OCI-LY1 (cell line): ENCODE results near the gene MFSD2B.

Experiments used
- H2AFZ ChIP-seq: fragments of 200-600 bp; sonication (generic), shearing (Covaris generic); 2 replicates; pipeline ENCODE4 v1.6.0; 2014; ENCODE audit warnings: antibody characterized with exemption, mild to moderate bottlenecking, low read length
- H3F3A ChIP-seq: fragments of 200-600 bp; sonication (generic), shearing (Covaris generic); 2 replicates; pipeline ENCODE4 v1.6.0; 2014; ENCODE audit warnings: mild to moderate bottlenecking, antibody characterized with exemption, low read length, moderate library complexity; ENCODE audit not compliant: insufficient read depth
- H3K27ac ChIP-seq: fragments of 200-600 bp; sonication (generic); 2 replicates; pipeline ENCODE4 v1.5.1; 2014; ENCODE audit warnings: low read length, mixed run types, mild to moderate bottlenecking, low read depth; ENCODE audit not compliant: poor library complexity, severe bottlenecking
- H3K27me3 ChIP-seq: fragments of 200-600 bp; sonication (generic); 2 replicates; pipeline ENCODE4 v1.6.0; 2014; ENCODE audit warnings: antibody characterized with exemption, mild to moderate bottlenecking, low read length, moderate library complexity; ENCODE audit not compliant: insufficient read depth
- H3K36me3 ChIP-seq: fragments of 200-600 bp; sonication (generic); 2 replicates; pipeline ENCODE4 v1.6.1; 2014; ENCODE audit warnings: mild to moderate bottlenecking, antibody characterized with exemption, low read length, moderate library complexity, mixed read lengths; ENCODE audit not compliant: insufficient read depth
- H3K4me1 ChIP-seq: fragments of 200-600 bp; sonication (generic); 2 replicates; pipeline ENCODE4 v1.5.1; 2014; ENCODE audit warnings: mild to moderate bottlenecking, low read length, moderate library complexity; ENCODE audit not compliant: insufficient read depth, severe bottlenecking
- H3K4me2 ChIP-seq: fragments of 200-600 bp; sonication (generic), shearing (Covaris generic); 2 replicates; pipeline ENCODE4 v1.6.1; 2014; ENCODE audit warnings: low read length
- H3K4me3 ChIP-seq: fragments of 200-600 bp; sonication (generic); 2 replicates; pipeline ENCODE4 v1.5.1; 2014; ENCODE audit warnings: low read length, low read depth, mild to moderate bottlenecking, mixed read lengths; ENCODE audit not compliant: poor library complexity, severe bottlenecking
- H3K79me2 ChIP-seq: fragments of 200-600 bp; shearing (Covaris generic); 2 replicates; pipeline ENCODE4 v1.6.1; 2016; ENCODE audit warnings: mixed run types, low read length, mixed read lengths; ENCODE audit not compliant: insufficient read depth
- H3K9ac ChIP-seq: fragments of 200-600 bp; sonication (generic), shearing (Covaris generic); 2 replicates; pipeline ENCODE4 v1.6.1; 2014; ENCODE audit warnings: mild to moderate bottlenecking, low read length, mixed read lengths
- H3K9me2 ChIP-seq: fragments of 200-600 bp; sonication (generic), shearing (Covaris generic); 2 replicates; pipeline ENCODE4 v1.6.1; 2014; ENCODE audit warnings: low read depth, mild to moderate bottlenecking, low read length, mixed read lengths
- H3K9me3 ChIP-seq: fragments of 200-600 bp; shearing (Covaris generic); 2 replicates; pipeline ENCODE4 v1.6.1; 2014; ENCODE audit warnings: low read length, mixed read lengths
- H4K20me1 ChIP-seq: fragments of 200-600 bp; sonication (generic), shearing (Covaris generic); 2 replicates; pipeline ENCODE4 v1.6.0; 2016; ENCODE audit warnings: mild to moderate bottlenecking, low read length; ENCODE audit not compliant: insufficient read depth
- EZH2 ChIP-seq: fragments of 200-600 bp; sonication (generic), shearing (Covaris generic); IDR thresholded peaks from 2 replicates; pipeline ENCODE4 v1.8.0; 2017; ENCODE audit warnings: borderline replicate concordance, mixed run types, mild to moderate bottlenecking, antibody characterized with exemption, low read length, moderate library complexity, mixed read lengths
- TF ChIP-seq, protein P1 (sequence below): fragments of 200-600 bp; sonication (generic), shearing (Covaris generic); IDR thresholded peaks from 2 replicates; pipeline ENCODE4 v1.5.1; 2017; ENCODE audit warnings: mild to moderate bottlenecking, antibody characterized with exemption, low read length, moderate library complexity, mixed read lengths

MFSD2B gene

DNA sequence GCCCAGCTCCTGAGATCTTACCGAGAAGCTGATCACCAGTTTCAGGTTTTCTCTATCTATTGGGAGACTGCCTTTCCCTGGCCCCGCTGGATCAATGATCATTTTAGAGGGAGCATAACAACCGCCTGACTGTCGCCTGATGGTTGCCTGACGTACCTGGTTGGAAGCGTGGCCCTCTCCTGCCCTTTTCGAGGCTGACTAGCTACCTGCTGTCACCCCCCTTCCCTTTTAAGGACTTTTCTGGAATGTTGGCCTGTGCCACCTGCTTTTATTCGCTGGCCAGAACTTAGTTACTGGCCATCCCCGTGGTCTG lies 562 bp upstream of the MFSD2B start:
- Histone ChIP-seq H2AFZ (no peak overlapping the region), H3K4me2 (no peak overlapping the region), H3K27ac (no peak overlapping the region), H3F3A (no peaks in the 10 kb centered on the region), H4K20me1 (no peaks in the 10 kb centered on the region), H3K9me2 (no peaks in the 10 kb centered on the region), H3K36me3 (no peaks in the 10 kb centered on the region), H3K9ac (no peak overlapping the region), H3K4me1 (no peaks in the 10 kb centered on the region), H3K79me2 (no peaks in the 10 kb centered on the region), H3K27me3 (peaks cover 3% of the 10 kb centered on the region; the same call in 1 of the 2 replicates), H3K9me3 (no peaks in the 10 kb centered on the region), H3K4me3 (no peak overlapping the region)
- TF ChIP-seq, protein P1, sequence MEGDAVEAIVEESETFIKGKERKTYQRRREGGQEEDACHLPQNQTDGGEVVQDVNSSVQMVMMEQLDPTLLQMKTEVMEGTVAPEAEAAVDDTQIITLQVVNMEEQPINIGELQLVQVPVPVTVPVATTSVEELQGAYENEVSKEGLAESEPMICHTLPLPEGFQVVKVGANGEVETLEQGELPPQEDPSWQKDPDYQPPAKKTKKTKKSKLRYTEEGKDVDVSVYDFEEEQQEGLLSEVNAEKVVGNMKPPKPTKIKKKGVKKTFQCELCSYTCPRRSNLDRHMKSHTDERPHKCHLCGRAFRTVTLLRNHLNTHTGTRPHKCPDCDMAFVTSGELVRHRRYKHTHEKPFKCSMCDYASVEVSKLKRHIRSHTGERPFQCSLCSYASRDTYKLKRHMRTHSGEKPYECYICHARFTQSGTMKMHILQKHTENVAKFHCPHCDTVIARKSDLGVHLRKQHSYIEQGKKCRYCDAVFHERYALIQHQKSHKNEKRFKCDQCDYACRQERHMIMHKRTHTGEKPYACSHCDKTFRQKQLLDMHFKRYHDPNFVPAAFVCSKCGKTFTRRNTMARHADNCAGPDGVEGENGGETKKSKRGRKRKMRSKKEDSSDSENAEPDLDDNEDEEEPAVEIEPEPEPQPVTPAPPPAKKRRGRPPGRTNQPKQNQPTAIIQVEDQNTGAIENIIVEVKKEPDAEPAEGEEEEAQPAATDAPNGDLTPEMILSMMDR, result no peak
- TF ChIP-seq EZH2, result no peak

DNA sequence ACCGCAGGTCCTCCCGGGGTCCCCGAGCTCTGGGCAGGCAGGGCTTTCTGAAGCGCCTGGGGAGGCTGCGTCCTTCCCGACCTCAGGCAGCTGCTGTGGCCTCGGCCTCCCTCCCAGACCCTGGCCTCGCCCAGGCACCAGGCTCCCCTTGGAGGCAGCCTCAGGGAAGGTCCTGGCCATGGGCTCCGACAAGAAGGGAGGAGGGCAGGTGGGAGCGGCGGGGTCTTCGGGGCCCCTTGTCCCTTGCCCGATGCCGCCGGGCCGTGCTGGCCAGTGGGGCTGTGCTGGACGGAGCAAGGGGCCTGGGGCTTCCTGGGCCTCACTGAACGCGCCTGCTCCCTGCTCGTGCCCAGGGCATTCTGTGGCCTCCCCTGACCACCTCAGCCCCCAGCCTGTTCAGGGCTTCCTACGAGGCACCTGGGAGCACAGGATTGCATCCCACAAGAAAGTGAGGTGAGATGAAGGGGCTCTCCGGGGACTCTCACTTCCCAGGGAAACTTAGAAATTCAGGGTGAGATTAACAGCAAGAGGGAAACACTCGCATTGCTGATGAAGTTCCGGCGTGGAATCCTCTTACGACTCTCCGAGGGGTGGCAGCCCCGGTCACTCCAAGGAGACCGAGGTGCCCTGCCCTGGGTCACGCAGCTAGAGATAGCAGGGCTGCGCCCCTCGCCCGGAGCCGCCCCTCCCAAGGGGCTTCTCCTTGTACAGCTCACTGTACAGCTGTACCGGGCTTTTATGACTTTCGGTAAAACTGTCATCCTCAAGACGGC lies 778 bp downstream of the MFSD2B start:
- H3K4me2 ChIP-seq, result no peak overlapping the region
- H3K4me3 ChIP-seq, result no peak overlapping the region
- no peaks in the 10 kb centered on the region for H3K4me1 ChIP-seq
- no peaks in the 10 kb centered on the region for H3K9me3 ChIP-seq
- peaks cover 3% of the 10 kb centered on the region; the same call in 1 of the 2 replicates for H3K27me3 ChIP-seq
- no peaks in the 10 kb centered on the region for H3F3A ChIP-seq
- no peak overlapping the region for H3K27ac ChIP-seq
- TF ChIP-seq, protein P1, result no peak
- H3K79me2 ChIP-seq, result no peaks in the 10 kb centered on the region
- no peaks in the 10 kb centered on the region for H3K36me3 ChIP-seq
- no peaks in the 10 kb centered on the region for H4K20me1 ChIP-seq
- H2AFZ ChIP-seq, result no peak overlapping the region
- no peaks in the 10 kb centered on the region for H3K9me2 ChIP-seq
- no peak overlapping the region for H3K9ac ChIP-seq

GRCh38 chr2:24011250-24012104 lies 1.6 kb downstream of the MFSD2B start:
- Histone ChIP-seq H4K20me1 (no peaks in the 10 kb centered on the region), H3K9me2 (no peaks in the 10 kb centered on the region), H3K9ac (no peak overlapping the region), H3K4me1 (no peaks in the 10 kb centered on the region), H3F3A (no peaks in the 10 kb centered on the region), H3K36me3 (no peaks in the 10 kb centered on the region), H3K9me3 (no peaks in the 10 kb centered on the region), H3K4me3 (no peak overlapping the region), H2AFZ (no peak overlapping the region), H3K4me2 (no peak overlapping the region), H3K27ac (no peak overlapping the region), H3K27me3 (peaks cover 3% of the 10 kb centered on the region; the same call in 1 of the 2 replicates), H3K79me2 (no peaks in the 10 kb centered on the region)
- TF ChIP-seq EZH2, result no peak
- TF ChIP-seq, protein P1, result no peak
